ENCODE results near the gene ATL1. TPM values are rescaled to one million over a fixed set of nuclear protein-coding genes. Genes with fewer than 3 reads are reported as not detected.
"Not testable (repeated sequence)": the region's sequence is repeated elsewhere in the genome, so short reads cannot be mapped to it uniquely, and the experiment has no call there.

The ATL1 gene
- total RNA-seq, 2 experiments from 2014 or later, result 0.60 to 1.4 TPM

DNA sequence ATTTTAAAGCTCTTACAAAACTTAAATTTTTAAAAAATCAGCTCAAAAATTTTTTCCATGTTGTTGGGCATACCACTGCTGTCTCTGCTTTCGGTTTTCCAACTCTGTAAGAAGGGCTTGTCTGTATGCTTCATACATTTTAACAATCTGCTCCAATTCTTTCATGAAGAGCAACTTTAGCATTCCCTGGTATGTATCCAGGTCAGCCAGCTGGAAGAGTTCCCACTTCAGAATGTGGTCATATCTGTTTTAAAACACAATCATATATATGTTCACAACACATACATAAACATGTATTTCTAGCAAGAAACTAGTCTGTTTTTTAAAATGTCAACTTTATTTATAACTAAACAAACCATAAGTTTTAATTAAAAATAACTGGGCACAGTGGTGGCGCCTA is 75.2 kb downstream of the ATL1 start:
- H3K27ac Mint-ChIP-seq, result no peak overlapping the region
- H3K4me1 Mint-ChIP-seq, result no peaks in the 10 kb centered on the region
- peaks cover 6% of the 10 kb centered on the region for H3K36me3 Mint-ChIP-seq
- H3K4me3 Mint-ChIP-seq, result no peak overlapping the region
- no peaks in the 10 kb centered on the region for H3K27me3 Mint-ChIP-seq
- DNase-seq, result no peak
- H3K9me3 Mint-ChIP-seq, result no peaks in the 10 kb centered on the region

DNA sequence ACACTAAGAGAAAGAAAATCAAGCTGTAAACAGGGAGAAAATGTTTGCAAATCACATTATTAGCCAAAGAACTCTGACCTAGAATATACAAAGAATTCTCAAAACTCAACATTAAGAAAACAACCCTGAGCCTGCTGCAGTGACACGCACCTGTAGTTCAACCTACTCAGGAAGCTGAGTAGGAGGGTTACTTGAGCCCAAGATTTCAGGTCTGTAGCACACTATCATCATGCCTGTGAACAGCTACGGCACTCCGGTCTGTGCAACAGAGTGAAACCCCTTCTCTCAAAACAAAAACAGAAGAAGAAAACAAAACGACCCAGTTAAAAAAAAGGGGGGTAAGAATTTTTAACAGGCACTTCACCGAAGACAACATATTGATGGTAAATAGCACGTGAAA is 87.3 kb downstream of the ATL1 start:
- H3K9me3 Mint-ChIP-seq, result no peaks in the 10 kb centered on the region
- no peaks in the 10 kb centered on the region for H3K4me1 Mint-ChIP-seq
- H3K27ac Mint-ChIP-seq, result no peak overlapping the region
- H3K27me3 Mint-ChIP-seq, result no peaks in the 10 kb centered on the region
- H3K36me3 Mint-ChIP-seq, result peaks cover under 1% of the 10 kb centered on the region
- no peak for DNase-seq
- H3K4me3 Mint-ChIP-seq, result no peak overlapping the region

DNA sequence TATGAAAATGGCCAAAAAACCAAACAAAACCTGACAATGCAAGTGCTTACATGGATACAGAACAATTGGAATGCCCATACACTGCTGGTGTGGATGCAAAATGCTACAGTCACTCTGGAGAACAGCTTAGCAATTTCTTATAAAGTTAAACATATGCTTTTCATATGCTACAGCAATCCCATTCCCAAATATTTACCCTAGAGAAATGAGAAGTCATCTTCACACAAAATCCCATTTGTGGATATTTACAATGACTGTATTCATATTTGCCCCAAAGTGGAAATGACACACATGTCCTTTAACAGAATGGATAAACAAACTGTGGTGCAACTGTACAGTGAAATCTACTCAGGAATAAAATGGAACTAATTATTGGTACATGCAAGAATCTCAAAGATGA is 87.8 kb downstream of the ATL1 start:
- Mint-ChIP-seq H3K27ac (no peak overlapping the region), H3K9me3 (no peaks in the 10 kb centered on the region), H3K27me3 (no peaks in the 10 kb centered on the region), H3K4me1 (no peaks in the 10 kb centered on the region), H3K4me3 (no peak overlapping the region), H3K36me3 (peaks cover 5% of the 10 kb centered on the region)
- DNase-seq, result no peak

DNA sequence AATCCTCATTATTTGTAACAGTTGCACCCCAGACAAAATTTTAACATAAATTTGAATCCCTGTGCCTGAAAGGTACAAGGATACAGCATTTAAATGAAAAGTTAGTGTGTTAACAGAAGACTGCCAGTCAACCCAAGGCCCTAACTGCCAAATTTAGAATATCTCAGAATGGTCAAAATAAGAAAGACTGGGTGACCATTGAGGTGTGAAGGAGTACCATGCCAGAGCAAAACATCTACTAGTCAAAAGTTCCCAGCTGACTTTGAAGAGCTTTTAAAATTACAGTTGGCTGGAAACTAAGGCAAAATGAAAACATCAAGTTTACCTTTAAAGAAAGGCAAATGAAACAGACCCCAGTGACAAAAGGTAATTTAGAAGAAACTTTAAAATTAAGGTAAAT is 89.7 kb downstream of the ATL1 start:
- H3K27me3 Mint-ChIP-seq, result no peaks in the 10 kb centered on the region
- H3K36me3 Mint-ChIP-seq, result peaks cover 5% of the 10 kb centered on the region
- H3K9me3 Mint-ChIP-seq, result no peaks in the 10 kb centered on the region
- DNase-seq, result no peak
- H3K4me1 Mint-ChIP-seq, result no peaks in the 10 kb centered on the region
- H3K27ac Mint-ChIP-seq, result no peak overlapping the region
- no peak overlapping the region for H3K4me3 Mint-ChIP-seq

DNA sequence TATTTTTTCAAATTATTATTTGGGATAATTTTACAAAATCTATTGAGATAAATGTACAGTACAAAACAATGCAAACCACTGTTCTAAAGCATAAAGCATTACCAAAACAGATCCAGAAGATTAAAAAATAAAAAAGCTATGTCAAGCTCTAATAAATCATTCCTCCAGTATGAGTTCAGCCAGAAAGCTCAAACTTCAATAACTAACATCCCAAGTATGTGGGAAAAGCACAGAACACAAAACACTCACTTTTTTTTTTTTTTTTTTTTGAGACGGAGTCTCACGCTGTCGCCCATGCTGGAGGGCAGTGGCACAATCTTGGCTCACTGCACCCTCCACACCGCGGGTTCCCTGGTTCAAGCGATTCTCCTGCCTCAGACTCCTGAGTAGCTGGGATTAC is 96.8 kb downstream of the ATL1 start:
- no peaks in the 10 kb centered on the region for H3K9me3 Mint-ChIP-seq
- no peak for DNase-seq
- H3K27ac Mint-ChIP-seq, result no peak overlapping the region
- no peaks in the 10 kb centered on the region for H3K27me3 Mint-ChIP-seq
- no peak overlapping the region for H3K4me3 Mint-ChIP-seq
- peaks cover 25% of the 10 kb centered on the region for H3K36me3 Mint-ChIP-seq
- peaks cover 7% of the 10 kb centered on the region for H3K4me1 Mint-ChIP-seq

DNA sequence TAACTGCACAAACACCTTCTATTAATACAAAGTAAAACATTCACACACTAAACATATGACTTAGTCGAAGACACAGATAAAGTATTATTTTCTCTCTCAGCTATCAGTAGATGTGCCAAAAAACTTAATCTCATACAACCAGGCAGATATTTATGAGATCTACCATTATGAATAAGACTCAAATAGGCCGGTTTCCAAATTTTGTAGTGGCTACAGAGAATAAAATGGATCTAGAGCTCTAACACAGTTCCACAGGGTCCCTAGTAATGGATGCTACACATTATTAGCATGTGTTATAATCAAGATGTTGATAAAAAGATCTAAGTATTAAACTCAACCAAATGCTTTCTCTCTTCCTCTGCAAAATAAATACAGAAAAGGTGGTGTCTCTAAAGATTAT is 97.8 kb downstream of the ATL1 start:
- no peak for DNase-seq
- H3K36me3 Mint-ChIP-seq, result peaks cover 21% of the 10 kb centered on the region
- no peak overlapping the region for H3K4me3 Mint-ChIP-seq
- H3K27me3 Mint-ChIP-seq, result no peaks in the 10 kb centered on the region
- H3K9me3 Mint-ChIP-seq, result no peaks in the 10 kb centered on the region
- H3K27ac Mint-ChIP-seq, result no peak overlapping the region
- H3K4me1 Mint-ChIP-seq, result peaks cover 7% of the 10 kb centered on the region

DNA sequence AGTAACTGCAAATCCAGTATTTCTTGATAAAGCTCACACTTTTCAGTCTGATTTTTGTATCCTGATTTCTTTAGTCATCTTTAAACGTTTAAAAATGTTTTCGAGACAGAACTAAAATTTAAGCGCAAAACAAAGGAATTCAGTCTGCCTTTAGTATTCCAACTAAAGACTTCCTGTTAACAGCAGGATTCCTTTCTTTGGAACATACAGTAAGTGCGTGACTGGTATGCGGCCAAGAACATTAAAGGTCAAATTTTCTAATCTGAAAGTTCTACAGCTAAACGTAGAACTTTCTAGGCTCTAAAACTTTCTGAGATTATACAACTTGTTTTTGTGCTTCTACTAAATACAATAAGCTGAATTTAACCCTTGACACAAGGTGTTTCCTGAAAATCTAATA is 98.3 kb downstream of the ATL1 start:
- Mint-ChIP-seq H3K9me3 (no peaks in the 10 kb centered on the region), H3K4me3 (no peak overlapping the region), H3K4me1 (peaks cover 7% of the 10 kb centered on the region), H3K36me3 (peaks cover 23% of the 10 kb centered on the region), H3K27me3 (no peaks in the 10 kb centered on the region), H3K27ac (no peak overlapping the region)
- DNase-seq, result no peak

DNA sequence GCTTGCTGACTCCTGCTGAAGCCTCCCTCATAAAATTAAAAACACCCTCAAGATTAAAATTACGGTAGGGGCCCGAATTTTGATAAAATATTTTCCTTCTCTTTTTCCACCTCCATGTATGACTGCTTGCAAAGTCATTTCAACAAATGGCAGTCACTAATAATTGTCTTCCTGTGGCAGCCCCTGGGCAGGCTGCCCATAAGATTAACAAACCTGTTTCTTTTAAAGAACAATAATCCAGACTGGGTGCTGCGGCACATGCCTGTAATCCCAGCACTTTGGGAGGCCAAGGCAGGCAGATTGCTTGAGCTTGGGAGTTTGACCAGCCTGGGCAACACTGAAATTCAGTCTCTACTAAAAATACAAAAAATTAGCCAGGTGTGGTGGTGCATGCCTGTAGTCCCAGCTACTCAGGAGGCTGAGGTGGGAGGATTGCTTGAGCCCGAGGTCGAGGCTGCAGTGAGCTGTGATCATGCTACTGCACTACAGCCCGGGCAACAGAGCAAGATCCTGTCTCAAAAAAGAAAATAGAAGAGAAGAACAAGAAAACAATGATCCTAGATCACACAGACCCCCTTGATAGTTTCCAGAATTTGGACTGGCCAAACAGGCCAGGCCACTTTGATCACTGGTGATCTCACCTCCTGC is 99.5 kb downstream of the ATL1 start:
- H3K4me1 Mint-ChIP-seq, result peaks cover 7% of the 10 kb centered on the region

DNA sequence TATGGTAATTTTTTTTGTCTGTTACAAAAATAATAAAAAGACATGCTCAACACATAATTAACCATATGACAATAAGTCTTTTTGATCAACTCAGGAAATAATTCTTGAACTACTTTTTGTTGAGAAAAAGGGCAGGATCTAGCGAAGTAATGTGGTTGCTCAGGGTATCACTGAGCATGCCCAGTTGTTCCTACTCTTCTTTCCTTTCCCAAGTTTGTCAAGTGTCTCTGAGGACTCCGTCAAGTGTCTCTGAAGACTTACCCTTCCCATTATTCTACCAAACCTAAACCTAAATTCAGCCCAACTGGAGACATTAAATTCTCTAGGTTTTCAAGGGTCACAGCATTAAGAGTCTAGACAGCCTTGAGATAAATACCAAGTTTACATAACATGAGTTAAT is 104.6 kb downstream of the ATL1 start:
- H3K27me3 Mint-ChIP-seq, H3K4me3 Mint-ChIP-seq, H3K9me3 Mint-ChIP-seq, H3K27ac Mint-ChIP-seq, DNase-seq: not testable (repeated sequence)
- Mint-ChIP-seq H3K36me3 (peaks cover 30% of the 10 kb centered on the region), H3K4me1 (peaks cover 13% of the 10 kb centered on the region)

More for the DNA sequence above, 99.5 kb downstream of the ATL1 start:
- no peak overlapping the region for H3K27ac Mint-ChIP-seq
- no peaks in the 10 kb centered on the region for H3K27me3 Mint-ChIP-seq
- peaks cover 28% of the 10 kb centered on the region for H3K36me3 Mint-ChIP-seq
- H3K9me3 Mint-ChIP-seq, result no peaks in the 10 kb centered on the region
- no peak overlapping the region for H3K4me3 Mint-ChIP-seq
- no peak for DNase-seq

DNA sequence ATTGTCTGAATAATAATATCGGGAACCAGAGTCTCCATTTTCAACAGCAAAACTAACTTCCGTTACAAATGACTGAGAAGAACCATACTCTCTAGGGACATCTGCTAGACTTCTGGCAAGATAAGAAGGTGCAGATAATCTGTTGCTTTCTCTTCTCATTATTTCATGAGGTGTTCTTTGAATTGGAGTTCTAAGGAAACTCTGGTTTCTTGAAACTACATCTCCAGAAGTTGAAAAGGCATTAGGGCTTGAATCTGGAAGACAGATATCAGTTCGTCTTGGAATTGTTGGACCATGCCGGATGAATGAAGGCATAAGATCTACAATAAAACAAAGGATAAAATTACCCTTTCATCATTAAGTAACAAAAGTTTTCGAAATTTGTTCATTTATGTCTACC is 105.4 kb downstream of the ATL1 start:
- not testable (repeated sequence) for H3K27ac Mint-ChIP-seq, H3K27me3 Mint-ChIP-seq, H3K9me3 Mint-ChIP-seq, DNase-seq, H3K4me3 Mint-ChIP-seq
- peaks cover 27% of the 10 kb centered on the region for H3K36me3 Mint-ChIP-seq
- peaks cover 13% of the 10 kb centered on the region for H3K4me1 Mint-ChIP-seq

DNA sequence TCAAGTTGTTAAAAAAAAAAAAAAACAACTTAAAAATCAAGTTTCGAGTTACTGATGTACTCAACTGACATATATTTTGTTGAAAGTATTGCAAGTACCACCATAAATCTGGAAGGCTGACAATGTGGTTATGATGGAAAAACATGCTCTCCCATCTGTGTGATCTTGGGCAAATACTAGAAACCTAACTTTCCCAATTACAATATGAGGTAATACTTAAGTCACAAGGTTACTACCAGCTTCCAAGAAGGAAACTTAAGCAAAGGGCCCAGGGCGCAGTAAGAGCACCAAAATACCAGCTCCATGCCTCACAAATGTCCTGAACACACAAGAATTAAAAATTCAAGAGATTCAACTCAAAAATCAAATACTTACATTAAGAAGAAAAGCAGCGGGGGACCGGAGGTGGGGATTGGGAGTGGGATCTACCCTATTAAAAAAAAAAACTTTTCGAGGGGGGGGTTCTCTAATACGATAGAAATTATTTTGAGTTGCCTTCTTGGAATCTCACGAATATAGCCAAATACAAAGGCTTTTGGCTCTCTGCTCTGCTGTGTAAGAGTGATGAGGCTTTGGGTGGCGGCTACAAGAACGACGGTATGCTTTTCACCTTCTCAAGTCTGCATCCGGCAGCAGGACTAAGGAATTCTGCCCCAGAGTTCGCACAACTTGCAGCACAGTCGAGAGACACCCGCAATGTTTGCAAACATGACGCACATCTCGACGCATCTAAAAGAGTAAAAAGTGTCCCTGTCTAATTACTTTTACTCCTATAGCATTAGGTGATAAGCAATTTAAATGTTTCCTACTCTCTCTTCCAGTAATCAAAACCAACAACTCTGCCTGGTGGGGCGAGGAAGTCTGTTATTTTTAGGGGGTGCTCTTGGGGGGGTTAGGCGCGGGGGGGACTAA is 107.1 kb downstream of the ATL1 start:
- Mint-ChIP-seq H3K27ac (peak overlapping the region; percentile 66), H3K27me3 (no peaks in the 10 kb centered on the region), H3K36me3 (peaks cover 12% of the 10 kb centered on the region), H3K4me1 (peaks cover 13% of the 10 kb centered on the region), H3K9me3 (no peaks in the 10 kb centered on the region), H3K4me3 (no peak overlapping the region)
- DNase-seq, result peak; percentile 20

DNA sequence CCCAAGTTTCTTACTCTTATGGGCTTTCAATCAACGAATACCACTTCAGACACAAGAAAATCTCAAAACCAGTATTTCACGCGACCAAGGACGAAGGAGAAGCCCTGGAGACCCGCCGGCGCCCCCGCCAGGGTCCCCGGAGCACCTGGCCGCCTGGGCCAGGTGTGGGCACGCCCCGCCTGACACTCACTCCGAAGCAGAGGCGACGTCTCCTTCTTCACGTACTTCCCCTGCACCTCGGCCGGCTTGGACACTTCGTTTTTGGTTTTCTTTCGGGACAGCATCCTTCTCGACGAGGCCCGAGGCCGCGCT is 107.7 kb downstream of the ATL1 start:
- Mint-ChIP-seq H3K27ac (peak overlapping the region; percentile 66), H3K9me3 (no peaks in the 10 kb centered on the region), H3K4me3 (no peak overlapping the region), H3K27me3 (no peaks in the 10 kb centered on the region), H3K36me3 (peaks cover 12% of the 10 kb centered on the region), H3K4me1 (peaks cover 13% of the 10 kb centered on the region)
- no peak for DNase-seq

DNA sequence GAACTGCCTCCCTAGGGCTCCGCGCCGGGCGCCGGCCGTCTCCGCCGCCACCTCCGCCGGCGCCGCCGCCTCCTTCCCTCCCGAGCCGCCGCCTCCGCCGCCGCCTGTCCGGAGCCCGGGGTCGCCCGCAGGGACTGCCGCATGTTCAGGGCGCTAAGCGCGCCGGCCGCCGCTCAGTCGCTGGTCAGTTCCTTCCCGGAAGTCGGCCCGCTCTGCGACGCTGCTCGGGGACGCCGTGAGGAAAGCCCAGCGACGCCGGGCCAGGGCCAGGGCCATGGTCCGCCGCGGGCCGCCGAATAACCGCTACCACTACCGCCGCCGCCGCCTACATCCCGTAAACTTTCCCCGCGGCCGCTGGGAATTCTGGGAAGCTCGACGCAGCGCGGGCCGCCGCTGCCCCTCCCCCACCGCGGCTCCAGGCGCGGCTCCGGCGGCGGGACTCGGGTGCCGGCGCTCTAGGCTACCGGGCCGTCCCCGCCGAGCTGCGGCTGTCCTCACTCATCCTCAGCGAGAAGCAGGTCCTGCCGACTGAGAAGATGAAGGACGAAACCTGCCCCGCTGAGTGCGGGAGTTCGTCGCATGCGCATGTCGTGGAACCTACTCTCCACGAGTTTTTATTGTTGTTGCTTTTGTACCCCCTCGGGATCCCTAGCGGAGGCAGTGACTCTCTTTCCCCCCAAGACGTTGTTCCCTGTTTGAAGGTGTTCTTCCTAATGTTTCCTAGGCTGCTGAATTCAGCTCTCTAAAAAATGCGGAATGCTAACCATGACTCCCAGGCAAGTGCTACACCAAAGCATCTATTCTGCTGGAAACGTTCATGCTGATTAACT is 108.3 kb downstream of the ATL1 start, which contains the start of gene SAV1:
SAV1 (minus strand) TSS at position 311 of the 830 bp plus-strand sequence. CDS start 339 bp downstream, outside the sequence.
- Mint-ChIP-seq H3K27me3 (no peaks in the 10 kb centered on the region), H3K4me1 (peaks cover 13% of the 10 kb centered on the region), H3K27ac (peak within 1 kb of the TSS; percentile 66), H3K36me3 (peaks cover 10% of the 10 kb centered on the region), H3K9me3 (no peaks in the 10 kb centered on the region), H3K4me3 (no peak within 1 kb of the TSS)
- peak; percentile 51 for DNase-seq

DNA sequence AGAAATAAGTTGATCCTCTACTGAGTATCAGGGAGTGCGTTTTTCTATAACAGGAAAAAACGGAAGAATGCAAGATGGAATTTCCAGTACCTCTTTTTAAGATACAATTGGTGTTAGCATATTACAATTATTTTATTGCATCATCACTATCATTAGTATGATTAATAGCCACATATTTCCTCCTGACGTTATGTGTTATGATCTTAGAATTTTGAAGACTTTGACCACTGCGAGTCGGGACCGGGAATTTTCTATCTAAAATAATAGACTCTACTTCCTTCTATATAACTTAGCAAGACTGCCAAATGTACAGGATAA is 108.8 kb downstream of the ATL1 start:
- Mint-ChIP-seq H3K4me3 (no peak overlapping the region), H3K9me3 (no peaks in the 10 kb centered on the region), H3K27me3 (no peaks in the 10 kb centered on the region), H3K27ac (no peak overlapping the region), H3K4me1 (peaks cover 13% of the 10 kb centered on the region), H3K36me3 (peaks cover 6% of the 10 kb centered on the region)
- DNase-seq, result no peak

DNA sequence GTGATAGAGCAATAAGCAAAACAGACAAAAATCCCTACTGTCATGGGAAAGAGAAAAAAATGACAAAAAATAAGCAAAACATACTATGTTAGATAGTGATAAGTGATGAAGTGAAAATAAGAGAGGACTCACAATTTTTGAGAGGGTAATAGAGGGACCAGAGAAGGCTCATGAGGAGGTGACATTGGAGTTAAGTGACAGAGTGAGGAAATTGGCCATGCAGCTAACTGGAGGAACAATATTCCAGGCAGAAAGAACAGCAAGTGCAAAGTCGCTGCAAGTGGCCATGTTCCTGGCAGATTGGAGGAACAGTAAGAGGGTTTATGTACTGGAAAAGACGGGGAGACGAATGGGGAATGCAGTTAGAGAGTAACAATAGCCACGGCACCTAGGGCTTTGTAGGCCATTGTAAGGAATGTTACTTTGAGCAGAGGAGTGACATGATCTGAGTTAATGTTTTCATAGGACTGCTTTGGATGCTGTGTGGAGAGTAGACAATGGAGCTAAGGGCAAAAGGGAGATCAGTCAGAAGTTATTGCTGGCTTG is 109.6 kb downstream of the ATL1 start:
- H3K4me3 Mint-ChIP-seq, result no peak overlapping the region
- H3K4me1 Mint-ChIP-seq, result peaks cover 13% of the 10 kb centered on the region
- H3K9me3 Mint-ChIP-seq, result no peaks in the 10 kb centered on the region
- no peaks in the 10 kb centered on the region for H3K27me3 Mint-ChIP-seq
- H3K36me3 Mint-ChIP-seq, result peaks cover 5% of the 10 kb centered on the region
- H3K27ac Mint-ChIP-seq, result no peak overlapping the region
- no peak for DNase-seq

Data from activated naive CD8-positive, alpha-beta T cell treated with anti-CD3 and anti-CD28 coated beads for 36 hours (primary cell).